ENCODE measurements around the gene G6PD.
"Not testable (repeated sequence)": the region's sequence is repeated elsewhere in the genome, so short reads cannot be mapped to it uniquely, and the experiment has no call there.

Gene G6PD

DNA sequence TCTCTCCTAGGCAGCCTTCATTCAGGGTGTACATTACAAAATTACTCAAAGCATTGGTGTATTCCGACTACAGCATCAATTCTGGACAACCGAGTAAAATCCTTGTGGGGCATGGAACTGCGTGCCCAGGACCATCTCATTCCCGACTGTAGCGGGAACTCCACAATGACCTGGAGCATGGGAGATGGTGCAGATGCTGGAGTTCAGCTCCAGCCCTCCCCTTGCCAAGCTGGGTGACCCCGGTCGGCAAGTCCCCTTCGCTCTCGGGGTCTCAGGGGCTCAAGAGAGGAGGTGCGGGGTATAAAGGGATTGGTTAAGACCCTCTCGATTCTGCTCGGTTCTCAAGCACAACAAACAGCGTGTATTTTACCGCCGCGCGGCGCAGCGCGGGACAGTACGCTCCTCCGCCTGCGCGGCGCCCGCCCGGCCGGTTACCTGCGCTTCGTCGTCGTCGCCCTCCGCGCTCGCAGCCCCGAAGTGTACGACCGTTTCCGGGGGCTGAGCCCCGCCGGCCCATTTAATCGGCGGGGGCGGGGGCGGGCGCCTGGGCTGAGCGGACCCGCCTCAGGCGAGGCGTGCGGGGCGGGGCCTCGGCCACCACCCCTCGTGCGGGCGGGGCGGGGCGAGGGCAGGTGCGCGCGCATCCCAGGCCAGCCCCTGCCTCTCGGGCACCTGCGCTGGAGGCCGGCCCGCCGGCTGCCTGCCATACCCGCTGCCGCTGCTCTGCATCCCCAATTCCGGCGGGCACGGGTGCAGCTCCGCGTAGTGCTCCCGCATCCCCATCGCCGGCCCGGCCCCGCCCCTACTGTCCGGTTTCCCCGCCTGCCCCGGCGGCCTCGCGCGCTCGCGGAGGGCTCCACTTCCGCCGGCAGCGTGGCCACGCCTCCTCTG lies at the start of gene G6PD:
Gene G6PD (minus strand): TSS at position 493 of the 891 bp plus-strand sequence. CDS start 691 bp downstream, outside the sequence.
- DNase-seq: peak; percentile 84

DNA sequence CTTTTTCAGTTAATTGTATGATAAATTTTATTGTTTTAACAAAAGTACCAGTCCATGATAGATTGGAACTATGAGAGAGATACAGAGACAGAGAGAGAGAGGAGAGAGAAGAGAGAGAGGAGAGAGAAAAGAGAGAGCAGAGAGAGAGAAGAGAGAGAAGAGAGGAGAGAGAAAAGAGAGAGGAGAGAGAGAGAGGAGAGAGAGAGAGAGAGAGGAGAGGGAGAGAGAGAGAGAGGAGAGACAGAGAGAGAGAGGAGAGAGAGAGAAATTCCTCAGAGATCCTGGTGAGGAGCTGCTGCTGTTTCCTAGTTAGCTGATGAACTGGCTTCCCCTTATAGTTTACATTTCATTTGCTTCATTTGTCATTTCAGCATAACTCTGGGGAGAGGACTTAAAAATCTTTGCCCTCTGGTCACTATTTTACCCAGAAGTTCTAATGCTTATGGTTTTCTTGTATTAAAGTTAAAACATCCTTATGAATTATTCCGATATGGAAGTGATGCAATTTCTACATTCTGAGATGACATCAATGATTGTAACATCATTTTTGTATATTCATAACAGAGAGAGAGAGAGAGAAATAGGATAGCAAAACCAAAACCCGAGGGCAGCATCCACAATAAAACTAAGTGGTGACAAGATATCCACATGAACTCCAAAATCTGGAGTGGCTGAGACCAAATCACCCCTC lies 49.1 kb upstream of the G6PD start:
- DNase-seq: no peak

DNA sequence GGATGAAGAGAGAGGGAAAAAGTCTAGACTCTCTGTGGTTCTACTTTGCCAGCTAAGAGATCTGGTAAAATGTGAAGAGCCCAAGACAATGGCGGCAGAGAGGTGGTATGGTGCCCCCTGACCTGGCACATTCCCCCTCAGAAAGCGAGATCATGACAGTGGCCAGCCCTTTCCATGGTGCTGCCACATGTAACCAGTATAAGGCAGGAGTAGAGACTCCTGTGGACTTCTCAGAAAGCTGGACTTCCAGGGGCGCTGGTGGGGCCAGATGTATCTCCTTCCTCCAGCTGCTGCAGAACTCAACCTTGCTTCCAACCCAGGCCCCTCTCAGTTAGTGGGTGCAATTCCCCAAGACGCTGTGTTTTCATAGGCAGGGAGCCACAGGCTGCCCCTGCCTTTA lies 47.8 kb upstream of the G6PD start:
- DNase-seq: no peak

DNA sequence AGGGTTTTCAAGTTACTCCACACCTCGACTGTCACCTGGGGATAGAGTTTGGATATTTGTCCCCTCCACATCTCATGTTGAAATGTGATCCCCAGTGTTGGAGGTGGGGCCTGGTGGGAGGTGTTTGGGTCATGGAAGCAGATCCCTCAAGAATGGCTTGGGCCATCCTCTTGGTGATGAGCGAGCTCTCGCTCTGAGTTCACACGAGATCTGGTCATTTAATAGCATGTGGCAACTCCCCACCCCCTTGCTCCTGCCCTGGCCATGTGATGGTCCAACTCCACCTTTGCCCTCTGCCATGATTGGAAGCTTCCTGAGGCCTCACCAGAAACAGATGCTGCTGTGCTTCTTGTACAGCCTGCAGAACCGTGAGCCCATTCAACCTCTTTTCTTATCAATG lies 46.6 kb upstream of the G6PD start:
- DNase-seq: no peak

DNA sequence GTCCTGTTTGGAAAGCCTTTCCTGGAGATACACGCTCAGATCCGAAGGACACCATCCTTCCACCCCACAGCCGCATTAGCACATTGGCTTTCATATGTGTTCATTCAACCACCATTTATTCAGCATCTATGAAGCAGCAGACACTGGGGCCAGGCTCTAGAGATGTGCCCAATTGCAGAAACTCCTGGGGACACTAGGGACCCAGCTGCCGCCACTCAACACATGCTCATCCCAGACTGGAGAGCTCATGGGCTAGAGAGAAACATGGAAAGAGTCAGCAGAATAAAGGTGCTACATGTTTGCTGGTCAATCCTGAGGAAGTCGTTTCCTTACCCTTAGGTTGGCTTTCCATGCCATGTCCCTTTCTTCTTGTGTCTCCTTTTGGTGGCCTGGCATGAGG lies 45.9 kb upstream of the G6PD start:
- no peak for DNase-seq

DNA sequence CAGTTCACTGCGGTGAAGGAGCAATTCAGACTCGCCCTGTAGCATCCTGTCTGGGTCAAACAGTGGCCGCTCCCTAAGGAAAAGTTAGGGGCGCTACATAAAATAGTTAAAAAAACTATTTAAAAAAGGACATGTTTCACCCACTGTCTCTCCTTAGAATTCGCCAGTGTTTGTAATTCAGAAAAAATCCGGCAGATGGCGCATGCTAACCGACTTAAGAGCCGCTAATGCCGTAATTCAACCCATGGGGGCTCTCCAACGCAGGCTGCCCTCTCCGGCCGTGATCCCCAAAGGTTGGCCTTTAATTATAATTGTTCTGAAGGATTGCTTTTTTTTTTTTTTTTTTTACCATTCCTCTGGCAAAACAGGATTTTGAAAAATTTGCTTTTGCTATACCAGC lies 43.8 kb upstream of the G6PD start:
- DNase-seq: not testable (repeated sequence)

DNA sequence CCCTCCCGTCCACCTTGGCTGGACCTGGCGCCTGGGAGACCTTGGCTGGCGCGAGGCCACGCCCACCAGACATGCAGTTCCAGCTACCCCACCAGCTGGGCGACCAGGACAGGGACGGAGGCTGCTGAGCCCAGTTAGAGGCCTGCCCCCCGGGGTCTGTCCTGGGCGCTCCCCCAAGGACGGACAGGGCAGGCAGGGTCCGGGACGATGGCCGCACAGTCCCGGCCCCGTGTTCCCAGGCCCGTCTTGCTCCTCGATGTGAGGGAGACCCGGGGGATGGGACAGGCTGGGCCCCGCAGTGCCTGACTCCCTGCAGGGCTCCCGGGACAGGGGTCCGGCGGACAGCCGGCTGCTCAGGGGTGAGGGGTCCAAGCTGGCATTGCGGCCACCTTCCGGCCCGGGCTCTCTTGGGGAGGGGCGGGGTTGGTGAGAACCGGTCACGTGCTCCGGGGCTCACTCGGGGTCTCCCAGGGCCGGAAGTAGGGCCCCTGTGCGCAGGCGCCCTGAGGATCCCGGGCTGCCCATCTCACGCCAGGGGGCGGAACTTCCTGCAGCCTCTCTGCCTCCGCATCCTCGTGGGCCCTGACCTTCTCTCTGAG lies 38.0 kb upstream of the G6PD start, which contains the start of gene CTAG1A:
Gene CTAG1A (plus strand): TSS at position 549 of the 599 bp plus-strand sequence. CDS start 74 bp downstream, outside the sequence.
- DNase-seq: not testable (repeated sequence)

DNA sequence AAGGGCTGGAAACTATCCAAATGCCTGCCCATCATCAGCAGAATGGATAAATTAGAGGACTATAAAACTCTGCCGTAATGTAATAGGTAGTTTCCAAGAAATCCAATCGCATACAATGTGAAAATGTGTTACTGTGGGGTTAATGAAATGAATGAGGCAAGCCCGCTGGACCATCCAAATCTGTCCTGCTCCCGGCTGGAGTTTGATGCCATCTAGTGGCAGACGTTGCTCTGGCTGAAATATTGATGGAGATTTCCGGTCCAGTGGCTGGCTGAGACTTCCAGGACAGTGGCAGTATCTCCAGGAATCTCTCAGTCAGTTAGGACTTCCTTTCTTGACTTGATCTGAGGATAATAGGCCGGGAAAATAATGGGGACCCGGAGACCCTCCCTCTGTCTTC lies 36.3 kb upstream of the G6PD start:
- not testable (repeated sequence) for DNase-seq

DNA sequence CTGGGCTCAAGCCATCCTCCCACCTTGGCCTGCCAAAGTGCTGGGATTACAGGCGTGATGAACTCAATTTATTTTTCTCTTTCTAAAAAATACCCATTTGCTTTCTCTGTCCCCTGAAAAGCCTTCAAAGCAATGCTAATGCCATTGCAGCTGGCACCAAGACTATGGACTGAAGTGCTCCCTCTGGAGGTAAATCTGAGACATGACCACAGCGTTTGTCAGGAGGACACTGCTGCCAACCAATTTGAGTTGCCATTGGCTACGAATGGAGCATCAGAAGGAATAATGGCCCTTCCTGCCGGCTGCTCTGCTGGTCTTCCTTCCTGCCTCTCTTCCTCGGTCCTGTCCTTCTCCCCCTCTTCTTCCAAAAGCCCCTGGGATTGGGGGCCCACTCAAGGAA lies 28.4 kb upstream of the G6PD start:
- not testable (repeated sequence) for DNase-seq

DNA sequence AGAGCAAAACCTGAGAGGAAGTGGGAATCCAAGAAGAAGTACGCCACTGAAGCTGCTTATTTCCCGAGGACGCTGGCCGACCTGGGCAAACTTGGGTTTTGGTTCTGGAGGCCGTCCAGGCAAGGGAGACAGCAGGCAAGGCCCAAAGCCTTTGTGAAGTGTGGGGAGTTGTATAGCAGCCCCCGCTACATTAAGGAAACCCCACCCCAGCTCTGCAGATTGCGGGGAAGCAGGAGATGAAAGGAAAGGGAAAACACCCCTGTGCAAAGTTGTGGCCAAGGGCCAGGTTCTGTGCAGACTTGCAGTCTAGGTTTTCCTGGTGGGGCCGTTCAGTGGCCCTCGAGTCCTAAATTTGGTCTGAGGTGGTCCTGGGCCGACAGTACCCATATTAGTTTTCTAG lies 26.4 kb upstream of the G6PD start:
- DNase-seq: not testable (repeated sequence)

DNA sequence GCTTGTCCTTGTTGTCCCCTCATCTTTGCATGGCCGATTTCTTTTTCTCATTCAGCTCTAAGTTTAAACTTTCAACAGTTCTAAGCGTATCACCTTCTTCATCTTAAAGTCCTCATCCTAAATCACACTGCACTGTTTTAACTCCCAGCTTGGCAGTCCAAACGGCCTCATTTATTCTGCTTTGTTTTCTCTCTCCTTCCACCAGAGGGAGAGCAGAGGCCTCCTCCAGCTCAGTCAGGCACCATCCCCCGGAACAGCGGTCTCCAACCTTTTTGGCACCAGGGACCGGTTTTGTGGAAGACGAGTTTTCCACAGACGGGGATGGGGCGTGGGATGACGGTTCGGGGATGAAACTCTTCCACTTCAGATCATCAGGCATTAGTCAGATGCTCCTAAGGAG lies 23.7 kb upstream of the G6PD start:
- DNase-seq: not testable (repeated sequence)

DNA sequence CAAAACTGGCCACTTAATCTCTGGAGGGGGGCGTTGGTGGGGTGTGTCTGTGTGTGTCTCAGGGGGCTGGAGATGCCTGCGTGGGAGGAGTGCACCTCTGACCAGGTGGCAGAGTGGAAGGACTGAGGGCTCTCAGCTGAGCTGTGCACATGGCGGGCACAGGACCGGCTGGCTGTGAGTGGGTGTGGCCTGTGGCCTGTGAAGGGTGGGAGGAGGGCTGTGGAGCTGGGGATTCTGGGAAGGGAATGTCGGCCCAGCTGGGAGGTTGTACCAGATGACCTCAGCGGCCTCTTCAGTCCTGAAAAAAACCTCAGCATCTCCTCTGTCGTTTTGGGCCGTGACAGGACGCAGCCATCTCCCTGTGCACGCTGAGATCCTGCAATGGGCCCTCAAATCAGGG lies 15.6 kb upstream of the G6PD start:
- DNase-seq: not testable (repeated sequence)

DNA sequence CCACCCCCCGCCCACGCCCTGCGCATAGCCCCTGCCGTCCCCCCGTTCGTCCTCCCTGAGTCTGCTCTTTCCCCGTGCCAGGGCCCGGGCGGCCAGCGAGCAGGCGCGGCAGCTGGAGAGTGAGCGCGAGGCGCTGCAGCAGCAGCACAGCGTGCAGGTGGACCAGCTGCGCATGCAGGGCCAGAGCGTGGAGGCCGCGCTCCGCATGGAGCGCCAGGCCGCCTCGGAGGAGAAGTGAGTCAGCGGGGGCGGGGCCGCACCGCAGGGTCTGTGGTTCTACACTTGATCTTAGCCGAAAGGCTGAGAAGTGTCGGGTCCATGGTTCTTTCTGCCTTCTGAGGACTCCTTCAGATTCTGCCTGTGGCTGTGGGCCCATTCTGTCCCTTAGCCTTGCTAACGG lies 13.7 kb upstream of the G6PD start:
- DNase-seq: not testable (repeated sequence)

DNA sequence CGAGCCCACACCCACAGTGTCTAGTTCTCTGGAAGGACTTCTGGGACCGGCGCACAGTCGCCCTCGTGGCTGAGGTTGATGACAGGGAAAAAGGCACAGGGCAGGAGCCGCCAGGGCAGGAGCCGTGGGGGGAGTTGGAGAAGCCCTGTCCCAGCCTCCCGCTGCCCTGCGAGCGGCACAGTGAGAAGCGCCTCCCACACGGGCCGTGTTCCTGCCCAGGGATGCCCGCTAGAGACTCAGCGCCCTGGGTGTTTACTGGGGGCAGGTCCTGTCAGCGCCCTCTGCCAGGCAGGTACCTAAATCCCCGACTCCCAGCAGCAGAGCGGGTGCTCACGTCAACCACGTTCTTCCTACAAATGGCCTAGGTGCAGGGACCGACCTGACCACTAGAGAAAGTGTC lies 12.2 kb upstream of the G6PD start:
- not testable (repeated sequence) for DNase-seq

DNA sequence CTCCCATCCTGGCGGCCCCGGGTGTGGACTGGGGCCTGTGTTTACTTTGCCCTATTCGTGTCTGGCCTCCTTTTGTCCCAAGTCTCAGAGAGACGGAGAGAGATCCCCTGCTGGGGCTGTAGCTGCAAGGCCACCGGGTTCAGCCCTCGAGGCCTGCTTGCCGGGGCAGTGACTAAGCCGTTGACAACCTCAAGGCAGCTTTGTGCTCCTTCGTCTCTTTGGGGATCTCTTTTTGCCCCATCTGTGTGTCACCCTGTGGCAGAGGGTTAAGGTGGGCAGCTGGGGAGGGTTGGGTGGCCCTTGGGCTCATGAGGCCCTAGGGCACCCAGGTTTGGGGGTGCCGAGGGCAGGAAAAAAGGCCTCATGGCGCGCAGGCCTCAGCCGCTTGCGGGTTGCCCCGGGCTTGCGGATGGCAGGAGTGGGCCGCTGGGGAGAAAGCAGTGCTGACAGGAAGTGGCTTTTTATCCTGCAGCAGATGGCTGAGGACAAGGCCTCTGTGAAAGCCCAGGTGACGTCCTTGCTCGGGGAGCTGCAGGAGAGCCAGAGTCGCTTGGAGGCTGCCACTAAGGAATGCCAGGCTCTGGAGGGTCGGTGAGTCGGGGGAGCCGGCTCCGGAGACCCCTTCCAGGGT lies 11.5 kb upstream of the G6PD start:
- not testable (repeated sequence) for DNase-seq

DNA sequence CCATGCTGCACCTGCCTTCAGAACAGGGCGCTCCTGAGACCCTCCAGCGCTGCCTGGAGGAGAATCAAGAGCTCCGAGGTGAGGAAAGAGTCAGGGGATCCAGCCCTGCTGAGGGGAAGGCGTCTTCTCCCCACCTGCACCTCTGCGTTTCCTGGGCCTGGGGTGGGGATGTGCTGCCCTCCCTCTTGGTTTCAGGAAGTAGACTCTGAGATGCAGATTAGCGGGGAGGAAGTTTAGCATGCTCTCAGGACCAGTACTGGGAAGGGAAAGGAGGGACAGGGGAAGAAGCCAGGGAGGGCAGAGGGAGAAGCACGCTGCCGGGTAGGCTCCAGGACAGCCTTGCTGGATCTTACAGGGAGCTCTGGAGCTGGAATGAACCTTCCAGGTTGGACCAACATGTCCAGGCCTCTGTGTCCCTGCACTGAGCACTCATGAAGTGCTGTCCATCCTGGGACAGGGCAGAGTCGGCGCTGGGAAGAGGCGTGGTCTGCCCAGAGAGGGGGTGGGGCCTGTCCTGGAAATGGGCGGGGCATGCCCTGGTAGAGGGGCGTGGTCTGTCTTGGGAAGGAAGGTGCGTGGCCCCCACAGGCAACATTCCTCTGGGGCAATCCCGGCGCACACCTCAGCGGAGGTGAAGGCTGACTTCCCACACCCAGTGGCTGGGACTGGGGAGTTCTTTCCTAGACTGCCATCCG lies 5.6 kb upstream of the G6PD start:
- not testable (repeated sequence) for DNase-seq

DNA sequence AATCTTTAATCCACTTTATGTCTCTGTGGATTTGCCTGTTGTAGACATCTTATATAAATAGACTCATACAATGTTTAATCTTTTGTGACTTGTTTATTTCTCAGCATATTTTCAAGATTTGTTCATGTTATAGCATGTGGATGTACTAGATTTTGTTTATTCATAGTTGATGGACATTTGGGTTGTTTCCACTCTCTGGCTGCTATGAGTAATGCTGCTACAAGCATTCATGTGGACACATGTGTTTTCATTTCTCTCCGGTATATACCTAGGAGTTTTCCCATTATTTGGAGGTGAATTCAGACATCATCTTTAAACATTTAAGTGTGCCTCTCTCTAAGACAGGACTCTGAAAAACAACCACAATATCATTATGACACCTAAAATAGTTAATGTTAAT lies 3.1 kb upstream of the G6PD start:
- no peak for DNase-seq

DNA sequence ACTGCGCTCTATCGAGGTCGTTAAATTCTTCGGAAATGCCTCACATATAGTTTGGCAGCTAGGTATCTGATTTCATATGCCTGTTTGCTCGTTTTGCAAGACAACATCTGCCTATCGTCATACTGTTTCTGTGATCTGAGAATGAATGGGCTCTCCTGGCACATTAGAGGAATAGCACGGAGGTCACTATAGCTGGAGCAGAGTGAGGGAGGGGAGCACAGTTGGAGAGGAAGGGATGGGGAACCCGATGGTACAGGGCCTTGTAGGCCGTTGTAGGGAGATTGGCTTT lies 1.3 kb upstream of the G6PD start:
- DNase-seq: no peak

DNA sequence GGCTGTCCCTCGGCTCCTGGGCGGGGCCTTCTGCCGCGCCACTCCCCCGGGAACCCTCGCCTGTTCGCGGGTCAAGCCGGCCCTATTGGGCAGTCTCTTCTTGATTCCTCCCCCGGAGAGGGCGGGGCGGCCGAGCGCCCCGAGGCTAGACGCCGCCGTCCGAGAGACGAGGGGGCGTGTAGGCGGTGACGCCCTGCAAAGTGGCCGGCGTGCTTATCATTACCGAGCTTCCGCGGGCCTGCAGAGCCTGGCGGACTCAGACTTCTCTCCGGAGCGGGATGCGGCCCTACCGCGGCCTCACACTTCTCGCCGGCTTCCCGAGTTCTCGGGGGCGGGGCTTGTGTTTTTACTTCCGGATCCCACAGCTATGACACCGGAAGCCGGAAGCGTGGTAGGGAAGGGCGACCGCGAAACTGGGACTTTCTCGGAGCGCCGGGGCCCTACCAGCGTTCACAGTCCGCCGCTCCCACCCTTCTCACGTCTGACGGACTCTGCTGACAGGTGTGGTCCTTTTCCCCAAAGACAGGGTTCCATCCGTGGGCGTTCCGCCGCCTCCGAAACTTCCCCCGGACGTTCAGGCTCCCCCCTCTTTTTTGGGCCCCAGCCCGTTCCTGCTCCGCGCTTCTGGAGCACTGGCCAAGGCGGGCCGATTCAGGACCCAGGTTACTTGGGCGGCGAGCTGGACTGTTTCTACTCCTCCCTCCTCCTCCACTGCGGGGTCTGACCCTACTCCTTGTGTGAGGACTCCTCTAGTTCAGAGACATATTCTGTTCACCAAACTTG lies 790 bp upstream of the G6PD start, which contains the start of gene IKBKG:
Gene IKBKG (plus strand): TSS at position 376 of the 783 bp plus-strand sequence. CDS start 4,383 bp downstream, outside the sequence.
- peak; percentile 93 for DNase-seq

DNA sequence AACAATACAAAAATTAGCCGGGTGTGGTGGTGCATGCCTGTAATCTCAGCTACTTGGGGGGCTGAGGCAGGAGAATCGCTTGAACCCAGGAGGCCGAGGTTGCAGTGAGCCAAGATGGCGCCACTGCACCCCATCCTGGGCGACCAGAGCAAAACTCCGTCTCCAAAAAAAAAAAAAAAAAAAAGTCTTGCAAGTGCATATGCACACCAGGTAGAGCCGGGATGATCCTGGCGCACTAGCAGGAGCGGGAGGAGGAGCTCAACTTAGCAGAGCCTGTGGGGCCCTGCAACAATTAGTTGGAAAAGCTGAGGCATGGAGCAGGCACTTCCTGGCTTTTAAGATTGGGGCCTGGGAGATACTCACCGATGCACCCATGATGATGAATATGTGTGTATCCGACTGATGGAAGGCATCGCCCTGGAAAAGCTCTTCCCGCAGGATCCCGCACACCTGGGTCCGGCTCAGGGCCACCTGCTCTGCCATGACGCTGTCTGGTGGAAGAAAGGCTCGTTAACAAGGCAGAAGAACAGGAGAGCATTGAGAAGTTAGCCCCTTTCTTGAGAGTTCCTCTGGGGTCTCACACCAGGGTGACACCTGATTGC lies 872 bp downstream of the G6PD start:
- no peak for DNase-seq

DNA sequence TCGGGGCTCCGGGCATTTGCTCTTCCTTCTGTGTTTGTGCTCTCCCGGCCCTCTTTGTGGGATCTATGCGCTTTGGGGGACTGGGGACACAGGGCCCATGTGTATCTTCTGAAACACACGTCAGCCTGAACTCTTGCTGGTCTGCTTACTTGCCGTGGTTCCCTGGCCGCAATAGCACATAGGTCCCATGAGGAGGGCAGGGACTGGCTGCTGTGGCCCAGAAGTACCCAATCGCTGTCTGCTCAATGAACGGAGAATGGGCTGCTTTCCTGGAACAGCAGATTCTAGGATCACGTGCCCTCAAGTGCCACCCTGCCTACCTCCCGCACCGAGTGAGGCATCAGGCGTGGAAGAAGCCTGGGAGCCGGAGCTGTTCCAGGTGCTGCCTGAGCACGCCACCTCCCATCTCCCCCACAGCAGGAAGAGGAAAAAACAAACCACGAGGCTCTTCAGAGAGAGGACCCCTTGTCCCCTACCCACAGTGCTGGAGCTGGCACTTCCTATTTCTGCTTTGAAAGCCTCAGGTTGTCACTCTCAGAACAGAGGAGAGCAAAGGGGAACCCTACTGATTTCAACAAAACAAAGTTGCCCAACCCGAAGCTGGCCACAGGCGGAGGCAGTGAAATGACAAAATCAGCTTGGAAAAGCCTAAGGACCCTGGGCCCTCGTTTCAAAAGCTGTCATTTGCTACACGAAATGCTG lies 3.8 kb downstream of the G6PD start:
- peak; percentile 50 for DNase-seq
